Epidermal melanocyte (primary cell): ENCODE results near the gene HOXC9.

Source experiments
- DNase-seq: peaks from one replicate; pipeline ENCODE4 v3.0.0; 2011; ENCODE audit warnings: low spot score; ENCODE audit not compliant: insufficient read length

HOXC9 gene

GRCh38 chr12:54025499-54026405, 25.8 kb downstream of the HOXC9 start:
- DNase-seq = no peak

GRCh38 chr12:54026640-54027441, 26.9 kb downstream of the HOXC9 start:
- no peak for DNase-seq

- no peak for DNase-seq
Observed at GRCh38 chr12:54027442-54027786, 27.5 kb downstream of the HOXC9 start.

GRCh38 chr12:54028314-54029201, 28.6 kb downstream of the HOXC9 start, which contains the start of gene HOXC6:
TSS of gene HOXC6 (plus strand) at chr12:54028440. CDS start at chr12:54028522, 82 bp downstream.
- DNase-seq = no peak

- no peak for DNase-seq
Observed at GRCh38 chr12:54029529-54030441, 29.8 kb downstream of the HOXC9 start.

- DNase-seq = no peak
Observed at GRCh38 chr12:54030442-54030801, 30.5 kb downstream of the HOXC9 start.

GRCh38 chr12:54030889-54031471, 31.0 kb downstream of the HOXC9 start:
- DNase-seq = no peak

GRCh38 chr12:54031480-54031879, 31.5 kb downstream of the HOXC9 start:
- DNase-seq = no peak

GRCh38 chr12:54032086-54032619, 32.2 kb downstream of the HOXC9 start:
- no peak for DNase-seq

GRCh38 chr12:54032627-54033100, 32.7 kb downstream of the HOXC9 start, which contains the start of gene HOXC5:
TSS of gene HOXC5 (plus strand) at chr12:54033050. CDS start at chr12:54033123, 73 bp downstream.
- DNase-seq = peak; percentile 87

- DNase-seq = peak; percentile 56
Observed at GRCh38 chr12:54033106-54033979, 33.4 kb downstream of the HOXC9 start.

- no peak for DNase-seq
Observed at GRCh38 chr12:54033980-54034784, 34.2 kb downstream of the HOXC9 start.

- no peak for DNase-seq
Observed at GRCh38 chr12:54034785-54035310, 34.9 kb downstream of the HOXC9 start.

- no peak for DNase-seq
Observed at GRCh38 chr12:54035568-54036264, 35.8 kb downstream of the HOXC9 start.

GRCh38 chr12:54036620-54037359, 36.8 kb downstream of the HOXC9 start:
- DNase-seq = no peak
